HCT116 (cell line): Measurements from ENCODE around the gene HSPA4. TPM values are rescaled to one million over a fixed set of nuclear protein-coding genes. Genes with fewer than 3 reads are reported as not detected.

Experiments
- ATAC-seq: fragments of 200-7000 bp; cut with Tn5 transposase; 2 replicates; pipeline ENCODE4 v1.9.1; 2020; ENCODE audit warnings: mild to moderate bottlenecking, moderate library complexity
- BruUV-seq: library from RNA; stranded (reverse); fragments of 400-500 nt; replicated peaks from 2 replicates; lab custom pipeline; 2021; lab: Mats Ljungman, UMichigan
- CTCF ChIA-PET: fragments of 300-600 bp; sonication (Branson Sonifier 250); formaldehyde crosslinking; loops from one replicate; lab custom pipeline; 2021; ENCODE audit warnings: antibody characterized with exemption; lab: Charles Lee
- POLR2A ChIA-PET: fragments of 300-600, 350-600 bp; sonication (Branson Sonifier 250); formaldehyde crosslinking; loops from one replicate; lab custom pipeline; 2021; ENCODE audit warnings: antibody characterized with exemption; lab: Charles Lee
- RAD21 ChIA-PET, 2 experiments: fragments of 300-600 bp; sonication (Branson Sonifier 250); formaldehyde crosslinking; loops; one replicate each; lab custom pipeline; 2023; ENCODE audit warnings: low total read pairs in 2 of 2; ENCODE audit not compliant: uncharacterized antibody in 2 of 2, unreplicated experiment in 2 of 2, low non-redundant PET in 1 of 2; lab: Charles Lee
- DNase-seq: peaks from one replicate; pipeline ENCODE4 v3.0.0-alpha.2; 2010; ENCODE audit warnings: low read depth, low spot score
- H2AFZ ChIP-seq: fragments of 200-600 bp; shearing (Covaris generic), sonication (generic); 2 replicates; pipeline ENCODE4 v1.6.1; 2017; ENCODE audit warnings: low read depth, mixed run types, mixed read lengths, antibody characterized with exemption, low read length; ENCODE audit not compliant: poor library complexity, severe bottlenecking
- H3K27ac ChIP-seq: 2 replicates; pipeline ENCODE4 v1.5.1; 2012; ENCODE audit warnings: low read depth, low read length
- H3K27me3 ChIP-seq: fragments of 200-600 bp; sonication (generic); 2 replicates; pipeline ENCODE4 v1.6.1; 2016; ENCODE audit warnings: mixed run types, low read length, mixed read lengths; ENCODE audit not compliant: insufficient read depth
- H3K36me3 ChIP-seq, 2 experiments: fragments of 200-500 bp in 1 of 2; fragments of 200-600 bp in 1 of 2; sonication (Bioruptor generic) in 1 of 2; sonication (generic) in 1 of 2; 2 replicates each; pipeline versions ENCODE4 v1.5.1 to v1.6.1; 2014 to 2016; ENCODE audit warnings: low read length in 2 of 2, inconsistent platforms in 1 of 2, mixed read lengths in 1 of 2, mixed run types in 1 of 2; ENCODE audit not compliant: insufficient read depth in 2 of 2, control insufficient read depth in 1 of 2
- H3K4me1 ChIP-seq, 2 experiments: fragments of 200-600 bp in 1 of 2; sonication (generic) in 1 of 2; 2 replicates each; pipeline versions ENCODE4 v1.5.1 to v1.6.1; 2012 to 2017; ENCODE audit warnings: low read length in 2 of 2, inconsistent platforms in 1 of 2, mild to moderate bottlenecking in 1 of 2, mixed read lengths in 1 of 2, mixed run types in 1 of 2, moderate library complexity in 1 of 2; ENCODE audit not compliant: insufficient read depth in 2 of 2, control insufficient read depth in 1 of 2
- H3K4me2 ChIP-seq: fragments of 200-600 bp; sonication (generic); 2 replicates; pipeline ENCODE4 v1.6.1; 2017; ENCODE audit warnings: mixed run types, low read length, mixed read lengths
- H3K4me3 ChIP-seq, 2 experiments: fragments of 200-600 bp in 1 of 2; sonication (generic) in 1 of 2; replicated peaks in 1 of 2; 2 replicates each; pipeline ENCODE4 v1.5.1; 2011 to 2016; ENCODE audit warnings: low read length in 2 of 2, control low read depth in 1 of 2, low read depth in 1 of 2, mild to moderate bottlenecking in 1 of 2, mixed read lengths in 1 of 2, mixed run types in 1 of 2
- H3K79me2 ChIP-seq: fragments of 200-600 bp; sonication (generic); 2 replicates; pipeline ENCODE4 v1.6.1; 2017; ENCODE audit warnings: mild to moderate bottlenecking, mixed run types, low read length, moderate library complexity, mixed read lengths; ENCODE audit not compliant: insufficient read depth
- H3K9ac ChIP-seq: fragments of 200-600 bp; sonication (generic); 2 replicates; pipeline ENCODE4 v1.6.1; 2016; ENCODE audit warnings: low read length, mixed read lengths
- H3K9me2 ChIP-seq: fragments of 200-600 bp; sonication (generic), shearing (Covaris generic); 2 replicates; pipeline ENCODE4 v1.6.1; 2017; ENCODE audit warnings: mixed run types, mild to moderate bottlenecking, moderate library complexity; ENCODE audit not compliant: insufficient read depth
- H3K9me3 ChIP-seq, 2 experiments: fragments of 200-500 bp in 1 of 2; fragments of 200-600 bp in 1 of 2; sonication (Bioruptor generic) in 1 of 2; sonication (generic) in 1 of 2; 2 replicates each; pipeline ENCODE4 v1.6.1; 2014 to 2017; ENCODE audit warnings: low read length in 2 of 2, mixed read lengths in 2 of 2, inconsistent platforms in 1 of 2, low read depth in 1 of 2, mild to moderate bottlenecking in 1 of 2, mixed run types in 1 of 2, moderate library complexity in 1 of 2; ENCODE audit not compliant: control insufficient read depth in 1 of 2, insufficient read depth in 1 of 2
- H4K20me1 ChIP-seq: fragments of 200-600 bp; sonication (generic), shearing (Covaris generic); 2 replicates; pipeline ENCODE4 v1.6.1; 2017; ENCODE audit warnings: mixed run types, mild to moderate bottlenecking, moderate library complexity; ENCODE audit not compliant: insufficient read depth
- CBX3 ChIP-seq: IDR thresholded peaks from 2 replicates; pipeline ENCODE4 v1.6.1; 2012; ENCODE audit warnings: low read depth
- CEBPB ChIP-seq: IDR thresholded peaks from 2 replicates; pipeline ENCODE4 v1.6.1; 2012; ENCODE audit warnings: low read depth
- ELF1 ChIP-seq: IDR thresholded peaks from 2 replicates; pipeline ENCODE4 v1.6.1; 2012; ENCODE audit warnings: low read depth, borderline replicate concordance
- JUND ChIP-seq: IDR thresholded peaks from 2 replicates; pipeline ENCODE4 v1.6.1; 2012
- POLR2A ChIP-seq: IDR thresholded peaks from 2 replicates; pipeline ENCODE4 v1.7.0; 2011; ENCODE audit warnings: borderline replicate concordance; ENCODE audit not compliant: insufficient read depth, insufficient read length; ENCODE audit errors: extremely low read depth
- RAD21 ChIP-seq: IDR thresholded peaks from 2 replicates; pipeline ENCODE4 v1.6.1; 2012; ENCODE audit warnings: low read depth, mild to moderate bottlenecking
- TCF7L2 ChIP-seq: IDR thresholded peaks from 2 replicates; pipeline ENCODE4 v1.7.0; 2011; ENCODE audit warnings: borderline replicate concordance, inconsistent platforms; ENCODE audit not compliant: insufficient read depth, insufficient read length; ENCODE audit errors: extremely low read depth
- ZNF274 ChIP-seq: fragments of 200-500 bp; sonication (Bioruptor generic); IDR thresholded peaks from 2 replicates; pipeline ENCODE4 v1.6.1; 2014; ENCODE audit warnings: mild to moderate bottlenecking, low read depth, low read length, inconsistent platforms
- intact Hi-C: fragments of 100-400 bp; cut with micrococcal nuclease; formaldehyde crosslinking; loops from 2 replicates; pipeline ENCODE4 v1.10.0; 2022
- total RNA-seq: library from RNA; stranded (reverse); gene quantifications from one replicate; pipeline ENCODE4 v1.2.1, GENCODE V29; 2021; ENCODE audit not compliant: unreplicated experiment
- TF ChIP-seq, protein P1 (sequence below): IDR thresholded peaks from 2 replicates; pipeline ENCODE4 v1.6.1; 2012

HSPA4 gene
- total RNA-seq, 1 experiment from 2014 or later = 212 TPM

DNA sequence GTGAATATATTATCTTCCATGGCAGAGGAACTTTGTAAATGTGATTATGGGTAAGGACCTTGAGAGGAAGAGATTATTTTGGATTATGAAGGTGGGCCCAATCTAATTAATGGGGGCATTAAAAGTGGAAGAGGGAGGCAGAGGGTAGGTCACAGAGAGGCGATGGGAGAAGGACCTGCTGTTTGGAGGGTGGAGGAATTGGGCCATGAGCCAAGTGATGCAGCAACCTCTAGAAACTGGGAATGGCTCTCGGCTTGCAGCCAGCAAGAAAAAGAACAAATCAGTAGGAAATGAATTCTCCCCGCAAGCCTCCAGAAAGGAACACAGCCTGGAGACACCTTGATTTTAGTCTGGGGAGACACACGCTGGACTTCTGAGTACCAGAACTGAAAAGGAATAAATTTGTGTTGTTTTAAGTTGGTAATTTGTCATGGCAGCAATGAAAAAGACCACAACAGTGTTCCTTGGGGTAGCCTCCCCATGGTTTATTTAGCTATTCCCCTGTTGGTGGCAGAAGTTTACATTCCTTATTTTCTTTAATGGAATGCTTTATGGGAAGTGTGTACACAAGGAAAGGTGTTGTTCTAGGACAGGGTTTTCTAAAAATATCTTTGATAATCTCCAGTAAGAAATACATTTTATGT, 103.6 kb downstream of the HSPA4 start:
- Histone ChIP-seq H3K36me3 (no peaks in the 10 kb centered on the region), H3K9ac (no peak overlapping the region), H3K27ac (no peak overlapping the region), H3K9me3 (no peaks in the 10 kb centered on the region), H3K4me1 (no peaks in the 10 kb centered on the region), H3K4me3 (no peak overlapping the region), H4K20me1 (no peaks in the 10 kb centered on the region), H3K79me2 (no peaks in the 10 kb centered on the region), H3K4me2 (no peak overlapping the region), H3K27me3 (no peaks in the 10 kb centered on the region), H2AFZ (no peak overlapping the region), H3K9me2 (no peaks in the 10 kb centered on the region)
- DNase-seq (no peak), ATAC-seq (no peak)
- no TSS peak for BruUV-seq
- intact Hi-C loops = no loop called here
- POLR2A ChIA-PET = no interaction called here
- TF ChIP-seq CBX3 (no peak), CEBPB (no peak), RAD21 (no peak), TCF7L2 (no peak), ZNF274 (no peak), ELF1 (no peak), POLR2A (no peak), JUND (no peak)
- TF ChIP-seq, protein P1, sequence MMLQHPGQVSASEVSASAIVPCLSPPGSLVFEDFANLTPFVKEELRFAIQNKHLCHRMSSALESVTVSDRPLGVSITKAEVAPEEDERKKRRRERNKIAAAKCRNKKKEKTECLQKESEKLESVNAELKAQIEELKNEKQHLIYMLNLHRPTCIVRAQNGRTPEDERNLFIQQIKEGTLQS = no peak
- CTCF ChIA-PET = no interaction called here
- RAD21 ChIA-PET = no interaction called here

Other genes with a start within 250 kb of the HSPA4 start
- gene SOWAHA, start 238.7 kb upstream of the HSPA4 start, total RNA-seq = 0.39 TPM
- gene SHROOM1, start 221.4 kb upstream of the HSPA4 start, total RNA-seq = 9.5 TPM
- gene GDF9, start 185.5 kb upstream of the HSPA4 start, total RNA-seq = 0.49 TPM
- gene UQCRQ, start 185.4 kb upstream of the HSPA4 start, total RNA-seq = 528 TPM
- 1.2 TPM for gene LEAP2, start 178.3 kb upstream of the HSPA4 start, total RNA-seq
- gene AFF4, start 88.4 kb upstream of the HSPA4 start, total RNA-seq = 38.6 TPM
- gene ZCCHC10, start 25.5 kb upstream of the HSPA4 start, total RNA-seq = 19.2 TPM